HL-60/S4 (cell line): Measurements from ENCODE around the gene PCCA.

Source experiments
- in situ Hi-C: fragments of 300-500 bp; cut with MboI; formaldehyde crosslinking; loops from 2 replicates; pipeline ENCODE4 v1.14.3; 2022; ENCODE audit warnings: low sequenced_read_pairs

The PCCA gene

GRCh38 chr13:100532836-100533435 is 444.0 kb downstream of the PCCA start:
- in situ Hi-C loops, result loop anchor here (25.0 kb wide), 1 partner anchor 871 kb away; no protein-coding TSS in a partner anchor

- in situ Hi-C loops, result loop anchor here (25.0 kb wide), 1 partner anchor 871 kb away; no protein-coding TSS in a partner anchor
These were observed 444.7 kb downstream of the PCCA start for GRCh38 chr13:100533588-100534041.

GRCh38 chr13:100534147-100534843 is 445.4 kb downstream of the PCCA start:
- in situ Hi-C loops, result loop anchor here (25.0 kb wide), 1 partner anchor 872 kb away; no protein-coding TSS in a partner anchor

- in situ Hi-C loops, result loop anchor here (25.0 kb wide), 1 partner anchor 873 kb away; no protein-coding TSS in a partner anchor
These were observed 446.0 kb downstream of the PCCA start for GRCh38 chr13:100534911-100535310.

- in situ Hi-C loops, result loop anchor here (25.0 kb wide), 1 partner anchor 873 kb away; no protein-coding TSS in a partner anchor
These were observed 446.7 kb downstream of the PCCA start for GRCh38 chr13:100535426-100536135.

- in situ Hi-C loops, result loop anchor here (25.0 kb wide), 1 partner anchor 874 kb away; no protein-coding TSS in a partner anchor
These were observed 447.8 kb downstream of the PCCA start for GRCh38 chr13:100536643-100537180.

GRCh38 chr13:100537486-100537885 is 448.6 kb downstream of the PCCA start:
- in situ Hi-C loops, result loop anchor here (25.0 kb wide), 1 partner anchor 875 kb away; no protein-coding TSS in a partner anchor

GRCh38 chr13:100537951-100538462 is 449.1 kb downstream of the PCCA start:
- in situ Hi-C loops, result loop anchor here (25.0 kb wide), 1 partner anchor 876 kb away; no protein-coding TSS in a partner anchor

- in situ Hi-C loops, result loop anchor here (25.0 kb wide), 1 partner anchor 878 kb away; no protein-coding TSS in a partner anchor
These were observed 451.7 kb downstream of the PCCA start for GRCh38 chr13:100540621-100541020.

- in situ Hi-C loops, result loop anchor here (25.0 kb wide), 1 partner anchor 880 kb away; no protein-coding TSS in a partner anchor
These were observed 453.3 kb downstream of the PCCA start for GRCh38 chr13:100541897-100542825.

- in situ Hi-C loops, result loop anchor here (25.0 kb wide), 1 partner anchor 880 kb away; no protein-coding TSS in a partner anchor
These were observed 453.9 kb downstream of the PCCA start for GRCh38 chr13:100542826-100543156.

GRCh38 chr13:100543872-100544602 is 455.1 kb downstream of the PCCA start:
- in situ Hi-C loops, result loop anchor here (25.0 kb wide), 1 partner anchor 882 kb away; no protein-coding TSS in a partner anchor

- in situ Hi-C loops, result loop anchor here (25.0 kb wide), 1 partner anchor 883 kb away; no protein-coding TSS in a partner anchor
These were observed 456.2 kb downstream of the PCCA start for GRCh38 chr13:100544866-100545683.

- in situ Hi-C loops, result loop anchor here (25.0 kb wide), 1 partner anchor 883 kb away; no protein-coding TSS in a partner anchor
These were observed 456.8 kb downstream of the PCCA start for GRCh38 chr13:100545684-100546061.

GRCh38 chr13:100546713-100547405 is 458.0 kb downstream of the PCCA start:
- in situ Hi-C loops, result loop anchor here (25.0 kb wide), 1 partner anchor 885 kb away; no protein-coding TSS in a partner anchor

GRCh38 chr13:100547791-100548201 is 458.9 kb downstream of the PCCA start:
- in situ Hi-C loops, result loop anchor here (25.0 kb wide), 1 partner anchor 885 kb away; no protein-coding TSS in a partner anchor

GRCh38 chr13:100549316-100549715 is 460.4 kb downstream of the PCCA start:
- in situ Hi-C loops, result loop anchor here (25.0 kb wide), 1 partner anchor 887 kb away; no protein-coding TSS in a partner anchor
